A549 treated with GW870086 at 1 μM for 4 hours (cell line): ENCODE results near the gene PSG2. TPM values are rescaled to one million over a fixed set of nuclear protein-coding genes. Genes with fewer than 3 reads are reported as not detected.

Experiments
- total RNA-seq: library from RNA; stranded (reverse); fragments of 200-300 nt; extraction: Qiagen RNA extraction; gene quantifications from 5 replicates; pipeline ENCODE4 v1.2.3, GENCODE V29; 2022; ENCODE audit warnings: low read depth

PSG2 gene
- not detected in 5 replicates for total RNA-seq

DNA sequence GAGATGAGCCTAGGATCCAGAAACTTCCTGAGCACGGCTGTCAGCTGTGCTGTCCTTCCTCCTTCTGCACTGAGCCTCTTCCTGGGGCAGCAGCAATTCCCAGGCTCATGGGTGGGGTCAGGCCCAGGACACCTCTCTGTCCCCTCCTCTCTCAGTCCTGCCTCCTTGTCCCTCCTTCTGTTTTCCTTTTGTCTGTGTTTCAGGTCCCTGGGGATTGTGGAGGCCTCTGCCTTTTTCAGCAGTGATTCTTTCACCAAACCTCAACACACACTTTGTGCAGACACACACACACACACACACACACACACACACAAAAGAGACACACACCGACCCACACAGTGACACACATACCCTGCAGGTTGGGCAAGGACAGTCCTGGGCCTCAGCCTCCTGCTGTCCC, at the start of gene PSG2:
TSS of gene PSG2 (minus strand) at position 101 of the 400 bp plus-strand sequence. CDS start 132 bp downstream, outside the sequence.

DNA sequence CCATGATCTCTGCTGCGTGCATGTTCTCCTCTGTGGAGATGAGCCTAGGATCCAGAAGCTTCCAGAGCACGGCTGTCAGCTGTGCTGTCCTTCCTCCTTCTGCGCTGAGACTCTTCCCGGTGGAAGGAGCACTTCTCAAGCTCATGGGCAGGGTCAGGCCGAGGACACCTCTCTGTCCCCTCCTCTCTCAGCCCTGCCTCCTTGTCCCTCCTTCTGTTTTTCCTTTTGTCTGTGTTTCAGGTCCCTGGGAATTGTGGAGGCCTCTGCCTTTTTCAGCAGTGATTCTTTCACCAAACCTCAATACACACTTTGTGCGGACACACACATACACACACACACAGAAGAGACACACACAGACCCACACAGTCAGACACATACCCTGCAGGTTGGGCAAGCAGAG, 56.1 kb downstream of the PSG2 start, which contains the start of gene PSG11:
TSS of gene PSG11 (minus strand) at position 101 of the 400 bp plus-strand sequence. CDS start at position 4, 97 bp downstream.

Other genes with a start within 250 kb of the PSG2 start
- gene PSG1, start 203.0 kb downstream of the PSG2 start, total RNA-seq: 0.17 to 0.30 TPM (median 0.23 TPM) in 5 replicates
- not detected in 5 replicates for gene PSG6, start 164.8 kb downstream of the PSG2 start, total RNA-seq
- gene PSG7, start 145.5 kb downstream of the PSG2 start, total RNA-seq: 0.07 TPM in 1 of 5 replicates, not detected in the others
- gene PSG11, start 56.2 kb downstream of the PSG2 start, total RNA-seq: not detected in 5 replicates
- gene PSG5, start 103.8 kb upstream of the PSG2 start, total RNA-seq: 0.46 to 0.94 TPM (median 0.49 TPM) in 5 replicates
- gene PSG4, start 122.9 kb upstream of the PSG2 start, total RNA-seq: 0.71 to 1.5 TPM (median 0.78 TPM) in 5 replicates
- 0.10 to 0.21 TPM (median 0.14 TPM) in 4 of 5 replicates, not detected in the other for gene PSG9, start 186.8 kb upstream of the PSG2 start, total RNA-seq